SU-DHL-6 (cell line): ENCODE measurements around the gene COL15A1.

ENCODE experiments used
- H2AFZ ChIP-seq: fragments of 200-600 bp; sonication (generic); 2 replicates; pipeline ENCODE4 v1.6.1; 2014; ENCODE audit warnings: low read depth, mild to moderate bottlenecking, moderate library complexity, mixed read lengths, antibody characterized with exemption, low read length; ENCODE audit not compliant: severe bottlenecking
- H3F3A ChIP-seq: fragments of 200-600 bp; shearing (Covaris generic); 2 replicates; pipeline ENCODE4 v1.6.0; 2016; ENCODE audit warnings: antibody characterized with exemption, mild to moderate bottlenecking; ENCODE audit not compliant: insufficient read depth
- H3K27ac ChIP-seq: fragments of 200-600 bp; sonication (generic); 2 replicates; pipeline ENCODE4 v1.5.1; 2016; ENCODE audit warnings: low read depth, mild to moderate bottlenecking, low read length, moderate library complexity, mixed read lengths
- H3K27me3 ChIP-seq: fragments of 200-600 bp; sonication (generic), shearing (Covaris generic); 2 replicates; pipeline ENCODE4 v1.6.0; 2014; ENCODE audit warnings: mild to moderate bottlenecking, low read length
- H3K36me3 ChIP-seq: fragments of 200-600 bp; sonication (generic); 2 replicates; pipeline ENCODE4 v1.6.1; 2014; ENCODE audit warnings: mild to moderate bottlenecking, low read length, mixed read lengths
- H3K4me2 ChIP-seq: fragments of 300-600, 200-600 bp; shearing (Covaris generic), sonication (generic); 2 replicates; pipeline ENCODE4 v1.6.0; 2014; ENCODE audit warnings: low read length, low read depth, mild to moderate bottlenecking; ENCODE audit not compliant: poor library complexity, severe bottlenecking
- H3K4me3 ChIP-seq: fragments of 200-600 bp; sonication (generic); 2 replicates; pipeline ENCODE4 v1.5.1; 2014; ENCODE audit warnings: antibody characterized with exemption, low read length, mild to moderate bottlenecking, mixed read lengths; ENCODE audit not compliant: insufficient read depth, poor library complexity, severe bottlenecking
- H3K79me2 ChIP-seq: fragments of 200-600 bp; sonication (generic); 2 replicates; pipeline ENCODE4 v1.6.1; 2014; ENCODE audit warnings: mild to moderate bottlenecking, low read length, moderate library complexity; ENCODE audit not compliant: insufficient read depth
- H3K9ac ChIP-seq: fragments of 200-600 bp; sonication (generic); 2 replicates; pipeline ENCODE4 v1.7.0; 2014; ENCODE audit warnings: mild to moderate bottlenecking, low read length
- H3K9me2 ChIP-seq: fragments of 200-600 bp; sonication (generic); replicated peaks from 2 replicates; pipeline ENCODE4 v1.6.1; 2014; ENCODE audit warnings: low read length; ENCODE audit not compliant: insufficient read depth
- H3K9me3 ChIP-seq: fragments of 200-600 bp; sonication (generic); 2 replicates; pipeline ENCODE4 v1.6.1; 2014; ENCODE audit warnings: low read length, mixed read lengths; ENCODE audit not compliant: insufficient read depth
- H4K20me1 ChIP-seq: fragments of 200-600 bp; sonication (generic); 2 replicates; pipeline ENCODE4 v1.6.1; 2014; ENCODE audit warnings: low read depth, mild to moderate bottlenecking, antibody characterized with exemption, low read length, moderate library complexity, mixed read lengths
- EZH2phosphoT487 ChIP-seq: fragments of 200-600 bp; sonication (generic), shearing (Covaris generic); conservative IDR thresholded peaks from 2 replicates; pipeline ENCODE4 v1.6.1; 2018; ENCODE audit warnings: mild to moderate bottlenecking, antibody characterized with exemption, low read length, moderate library complexity, mixed read lengths
- TF ChIP-seq, protein P1 (sequence below): fragments of 200-600 bp; sonication (generic); IDR thresholded peaks from one replicate; pipeline ENCODE4 v1.5.1; 2017; ENCODE audit warnings: antibody characterized with exemption, mild to moderate bottlenecking, low read length, moderate library complexity; ENCODE audit not compliant: insufficient read depth, poor library complexity, severe bottlenecking

The COL15A1 gene

GRCh38 chr9:98935071-98935505 lies 8.6 kb upstream of the COL15A1 start:
- no peak for TF ChIP-seq EZH2phosphoT487
- TF ChIP-seq, protein P1, sequence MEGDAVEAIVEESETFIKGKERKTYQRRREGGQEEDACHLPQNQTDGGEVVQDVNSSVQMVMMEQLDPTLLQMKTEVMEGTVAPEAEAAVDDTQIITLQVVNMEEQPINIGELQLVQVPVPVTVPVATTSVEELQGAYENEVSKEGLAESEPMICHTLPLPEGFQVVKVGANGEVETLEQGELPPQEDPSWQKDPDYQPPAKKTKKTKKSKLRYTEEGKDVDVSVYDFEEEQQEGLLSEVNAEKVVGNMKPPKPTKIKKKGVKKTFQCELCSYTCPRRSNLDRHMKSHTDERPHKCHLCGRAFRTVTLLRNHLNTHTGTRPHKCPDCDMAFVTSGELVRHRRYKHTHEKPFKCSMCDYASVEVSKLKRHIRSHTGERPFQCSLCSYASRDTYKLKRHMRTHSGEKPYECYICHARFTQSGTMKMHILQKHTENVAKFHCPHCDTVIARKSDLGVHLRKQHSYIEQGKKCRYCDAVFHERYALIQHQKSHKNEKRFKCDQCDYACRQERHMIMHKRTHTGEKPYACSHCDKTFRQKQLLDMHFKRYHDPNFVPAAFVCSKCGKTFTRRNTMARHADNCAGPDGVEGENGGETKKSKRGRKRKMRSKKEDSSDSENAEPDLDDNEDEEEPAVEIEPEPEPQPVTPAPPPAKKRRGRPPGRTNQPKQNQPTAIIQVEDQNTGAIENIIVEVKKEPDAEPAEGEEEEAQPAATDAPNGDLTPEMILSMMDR, result no peak
- H2AFZ ChIP-seq, result no peak overlapping the region
- H3F3A ChIP-seq, result no peaks in the 10 kb centered on the region
- no peak overlapping the region for H3K4me3 ChIP-seq
- H3K79me2 ChIP-seq, result no peaks in the 10 kb centered on the region
- H3K36me3 ChIP-seq, result no peaks in the 10 kb centered on the region
- H4K20me1 ChIP-seq, result no peaks in the 10 kb centered on the region
- no peaks in the 10 kb centered on the region for H3K9me2 ChIP-seq
- no peak overlapping the region for H3K4me2 ChIP-seq
- H3K27me3 ChIP-seq, result no peaks in the 10 kb centered on the region
- no peak overlapping the region for H3K27ac ChIP-seq
- H3K9me3 ChIP-seq, result no peaks in the 10 kb centered on the region
- no peak overlapping the region for H3K9ac ChIP-seq

DNA sequence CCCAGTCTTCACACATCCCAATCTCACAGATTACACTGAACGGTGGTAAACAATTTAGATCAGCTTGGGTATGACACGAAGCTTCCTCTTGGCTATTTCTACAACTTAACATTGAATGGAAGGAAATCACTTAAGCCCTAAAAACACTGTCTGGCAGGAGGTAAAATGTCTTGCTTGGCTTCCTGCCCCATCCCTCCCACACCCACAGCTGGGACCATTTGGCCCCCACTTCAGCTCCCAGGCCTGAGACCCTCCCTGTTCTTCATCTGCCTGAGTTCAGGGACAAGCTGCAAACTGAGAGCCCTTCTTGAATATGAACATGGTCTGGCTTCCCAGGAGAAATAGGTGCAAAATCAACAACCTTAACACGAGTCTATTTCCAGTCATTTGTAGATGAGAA lies 3.4 kb upstream of the COL15A1 start:
- Histone ChIP-seq H3K36me3 (no peaks in the 10 kb centered on the region), H4K20me1 (no peaks in the 10 kb centered on the region), H2AFZ (no peak overlapping the region), H3K27me3 (no peaks in the 10 kb centered on the region), H3K79me2 (no peaks in the 10 kb centered on the region), H3K4me2 (no peak overlapping the region), H3K9ac (no peak overlapping the region), H3K4me3 (no peak overlapping the region), H3F3A (no peaks in the 10 kb centered on the region), H3K27ac (no peak overlapping the region), H3K9me3 (no peaks in the 10 kb centered on the region), H3K9me2 (no peaks in the 10 kb centered on the region)
- no peak for TF ChIP-seq EZH2phosphoT487

DNA sequence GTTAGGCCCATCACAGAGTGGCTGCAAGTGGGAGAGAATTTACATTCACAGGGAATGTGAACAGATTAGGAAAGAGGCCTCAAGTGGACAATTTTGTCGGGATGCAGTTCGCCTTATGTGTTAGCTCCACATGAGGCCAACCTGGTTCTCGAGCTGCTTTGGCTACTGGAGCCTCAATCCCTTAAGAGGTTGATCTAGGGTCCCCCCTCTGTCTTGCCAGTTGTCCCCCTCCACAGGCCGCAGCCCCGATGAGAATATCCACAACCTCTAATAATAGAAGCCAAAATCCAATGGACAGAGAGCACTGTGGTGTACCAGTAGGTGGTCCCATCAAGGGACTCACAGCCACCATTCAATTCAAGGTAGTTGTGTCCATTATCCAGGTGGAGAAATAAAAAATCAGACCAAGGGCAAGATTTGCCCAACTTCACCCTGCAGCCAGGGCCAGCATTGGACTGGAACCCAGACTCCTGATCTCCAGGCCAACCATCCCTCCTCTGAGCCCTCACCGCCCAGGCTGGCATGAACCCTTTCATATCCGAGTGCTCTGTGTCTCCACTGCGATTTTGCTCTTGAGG lies 1.7 kb upstream of the COL15A1 start:
- no peak overlapping the region for H3K27ac ChIP-seq
- no peaks in the 10 kb centered on the region for H3K9me2 ChIP-seq
- no peaks in the 10 kb centered on the region for H3F3A ChIP-seq
- H3K79me2 ChIP-seq, result no peaks in the 10 kb centered on the region
- no peak overlapping the region for H2AFZ ChIP-seq
- no peaks in the 10 kb centered on the region for H3K9me3 ChIP-seq
- H3K36me3 ChIP-seq, result no peaks in the 10 kb centered on the region
- no peak overlapping the region for H3K4me2 ChIP-seq
- H3K27me3 ChIP-seq, result no peaks in the 10 kb centered on the region
- H3K9ac ChIP-seq, result no peak overlapping the region
- no peak overlapping the region for H3K4me3 ChIP-seq
- TF ChIP-seq EZH2phosphoT487, result no peak
- TF ChIP-seq, protein P1, result no peak
- no peaks in the 10 kb centered on the region for H4K20me1 ChIP-seq

- Histone ChIP-seq H3K4me3 (no peak overlapping the region), H3K4me2 (no peak overlapping the region), H3K27me3 (no peaks in the 10 kb centered on the region)
Observed at GRCh38 chr9:98942906-98943681, 613 bp upstream of the COL15A1 start.

More at GRCh38 chr9:98942906-98943681, 613 bp upstream of the COL15A1 start:
- no peak for TF ChIP-seq EZH2phosphoT487
- TF ChIP-seq, protein P1, result no peak
- no peaks in the 10 kb centered on the region for H3K79me2 ChIP-seq
- no peak overlapping the region for H3K27ac ChIP-seq
- H3K9me3 ChIP-seq, result no peaks in the 10 kb centered on the region
- H2AFZ ChIP-seq, result no peak overlapping the region
- H3K9ac ChIP-seq, result no peak overlapping the region
- no peaks in the 10 kb centered on the region for H3K36me3 ChIP-seq
- no peaks in the 10 kb centered on the region for H3K9me2 ChIP-seq
- H3F3A ChIP-seq, result no peaks in the 10 kb centered on the region
- H4K20me1 ChIP-seq, result no peaks in the 10 kb centered on the region
